HepG2 (cell line): ENCODE measurements around the gene RNF13. TPM values are rescaled to one million over a fixed set of nuclear protein-coding genes. Genes with fewer than 3 reads are reported as not detected.

Source experiments
- ATF4 ChIP-seq, 2 experiments: fragments of 450-650 bp in 1 of 2; sonication (generic) in 1 of 2; formaldehyde crosslinking; IDR thresholded peaks; 2 replicates each; pipeline versions ENCODE4 v1.5.0 to v1.8.0; 2020 to 2022; ENCODE audit warnings: mild to moderate bottlenecking in 1 of 2, missing genetic modification reagents in 1 of 2
- CTCF ChIP-seq: sonication (generic); formaldehyde crosslinking; IDR thresholded peaks from 2 replicates; pipeline ENCODE4 v1.5.0; 2020; ENCODE audit warnings: mild to moderate bottlenecking, missing genetic modification reagents, moderate library complexity
- EP300 ChIP-seq, 3 experiments: sonication (generic) in 1 of 3; formaldehyde crosslinking in 1 of 3; IDR thresholded peaks; 2 replicates each; pipeline versions ENCODE4 v1.5.1 to v1.6.1; 2011 to 2020; ENCODE audit warnings: low read depth in 2 of 3, low read length in 2 of 3, borderline replicate concordance in 1 of 3, improper control_type of control experiment in 1 of 3, mild to moderate bottlenecking in 1 of 3, missing genetic modification reagents in 1 of 3, moderate library complexity in 1 of 3
- MAFK ChIP-seq, 2 experiments: IDR thresholded peaks in 1 of 2; conservative IDR thresholded peaks in 1 of 2; 2 replicates each; pipeline ENCODE4 v1.6.1; 2011; ENCODE audit warnings: improper control_type of control experiment in 2 of 2, low read length in 2 of 2
- NR3C1 ChIP-seq: sonication (generic); formaldehyde crosslinking; IDR thresholded peaks from 2 replicates; pipeline ENCODE4 v1.4.0; 2020; ENCODE audit warnings: missing genetic modification reagents
- NRL ChIP-seq: sonication (generic); formaldehyde crosslinking; IDR thresholded peaks from 2 replicates; pipeline ENCODE4 v1.5.0; 2020; ENCODE audit warnings: missing genetic modification reagents, mild to moderate bottlenecking, moderate library complexity, borderline replicate concordance
- PPARG ChIP-seq: conservative IDR thresholded peaks from 2 replicates; pipeline ENCODE4 v1.6.1; 2016; ENCODE audit warnings: missing biosample characterization, missing genetic modification reagents
- RAD51 ChIP-seq: fragments of 450-650 bp; IDR thresholded peaks from 2 replicates; pipeline ENCODE4 v1.6.1; 2016; ENCODE audit warnings: borderline replicate concordance
- RBM39 ChIP-seq: fragments of 200-400 bp; formaldehyde crosslinking; IDR thresholded peaks from one replicate; pipeline ENCODE4 v1.6.1; 2018; ENCODE audit warnings: antibody characterized with exemption, mild to moderate bottlenecking, low read depth, low read length; ENCODE audit not compliant: poor library complexity, severe bottlenecking
- RFX1 ChIP-seq: fragments of 450-650 bp; IDR thresholded peaks from 2 replicates; pipeline ENCODE4 v1.6.1; 2017
- STAG1 ChIP-seq: sonication (generic); formaldehyde crosslinking; IDR thresholded peaks from 2 replicates; pipeline ENCODE4 v1.4.0; 2020; ENCODE audit warnings: missing genetic modification reagents
- TGIF2 ChIP-seq: IDR thresholded peaks from 2 replicates; pipeline ENCODE4 v1.6.1; 2016; ENCODE audit warnings: control low read depth, missing compliant biosample characterization
- THAP7 ChIP-seq: sonication (generic); formaldehyde crosslinking; IDR thresholded peaks from 2 replicates; pipeline ENCODE4 v1.8.1; 2023; ENCODE audit warnings: mild to moderate bottlenecking, missing genetic modification reagents
- ZNF703 ChIP-seq: sonication (generic); formaldehyde crosslinking; IDR thresholded peaks from 2 replicates; pipeline ENCODE4 v1.5.1; 2020; ENCODE audit warnings: missing genetic modification reagents, mild to moderate bottlenecking, moderate library complexity, borderline replicate concordance
- ZNF800 ChIP-seq: sonication (generic); formaldehyde crosslinking; IDR thresholded peaks from 2 replicates; pipeline ENCODE4 v1.4.0; 2020; ENCODE audit warnings: missing genetic modification reagents
- polyA plus RNA-seq, 8 experiments: library from polyadenylated mRNA; depleted of rRNA in 3 of 8; stranded (reverse) in 7 of 8; unstranded in 1 of 8; fragments of >200 nt; fragmentation: Illumina TruSeq in 4 of 8; extraction: Trizol in 4 of 8; gene quantifications; 2 replicates each; pipeline versions ENCODE4 v1.2.1 to v1.2.3, GENCODE V29; 2011 to 2016; ENCODE audit warnings: low read depth in 4 of 8, missing spikeins in 1 of 8, mixed read lengths in 1 of 8; ENCODE audit not compliant: insufficient read depth in 1 of 8
- total RNA-seq, 5 experiments: library from RNA; depleted of rRNA; stranded (reverse); fragments of >200 nt; fragmentation: Illumina TruSeq; extraction: Trizol; gene quantifications; 2 replicates each; pipeline ENCODE4 v1.2.3, GENCODE V29; 2016; ENCODE audit warnings: low read depth in 1 of 5

RNF13 gene
- total and polyA plus RNA-seq, 2 of the 13 experiments (the other 11 are each of a cell fraction or from before 2014, with no cell fraction given) = 39.8 to 46.0 TPM

DNA sequence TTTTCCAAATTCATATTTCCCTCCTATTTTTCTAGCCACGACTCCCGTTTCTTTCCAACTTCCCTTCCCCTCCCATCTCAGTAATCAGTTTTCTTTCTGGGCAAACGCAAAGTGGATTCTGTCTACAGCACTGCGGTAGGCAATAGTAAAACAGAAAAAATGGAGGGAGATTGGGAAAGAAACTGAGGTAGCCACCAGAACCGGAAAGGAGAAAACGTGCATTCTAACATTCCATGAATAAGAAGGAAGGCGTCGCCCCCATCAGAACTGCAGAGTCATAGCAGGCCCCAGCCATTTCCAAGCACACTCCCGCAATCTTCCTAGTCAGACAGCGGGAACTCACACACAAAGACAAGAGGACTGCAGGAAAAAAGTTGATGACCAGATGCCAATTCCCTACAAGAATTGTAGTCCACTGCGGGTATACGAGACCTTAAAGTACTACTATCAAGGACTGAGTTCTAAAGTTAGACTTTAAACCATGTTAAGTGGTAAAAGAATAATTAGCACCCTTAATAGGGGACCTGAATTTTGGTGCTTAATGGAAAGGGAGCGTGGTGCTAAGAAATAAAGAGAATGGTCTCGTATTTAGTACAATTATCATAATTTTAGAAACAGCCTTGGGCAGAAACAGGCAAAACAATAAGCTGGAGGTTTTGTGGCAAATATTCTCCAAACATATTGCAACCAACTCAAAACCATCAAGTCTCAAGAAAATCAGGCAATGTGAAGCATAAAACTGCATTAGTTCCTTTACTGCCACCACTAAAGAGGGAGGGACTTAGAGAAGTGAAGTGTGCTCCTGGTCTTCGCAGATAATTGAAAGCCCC is 156.3 kb downstream of the RNF13 start (continued):
- TF ChIP-seq ZNF703 (CRISPR knock-in tag) (no peak), RFX1 (no peak), NR3C1 (CRISPR knock-in tag) (no peak), TGIF2 (CRISPR knock-in tag) (peak; percentile 25), NRL (CRISPR knock-in tag) (no peak), EP300 (IDR thresholded peaks at IDR 0.05; ENCODE audit: low read depth in 2 of 2, low read length in 2 of 2) (0 out of 4 replicates have a peak, but pooled peaks have one; percentile 4 to 17), EP300 (CRISPR knock-in tag; IDR thresholded peaks at IDR 0.05; ENCODE audit: borderline replicate concordance) (no peak), STAG1 (CRISPR knock-in tag) (no peak; the same call in 1 of the 2 replicates), ZNF800 (CRISPR knock-in tag) (peak; percentile 39; the same call in 1 of the 2 replicates), RBM39 (no peak), CTCF (CRISPR knock-in tag) (peak; percentile 52), PPARG (CRISPR knock-in tag) (no peak), MAFK (conservative IDR thresholded peaks at IDR 0.05 in 1 of 2, IDR thresholded peaks at IDR 0.05 in 1 of 2; ENCODE audit: low read length in 2 of 2) (peak in 1 of 2 experiments; percentile 43; a peak in 3 of 4 replicates), THAP7 (no peak), ATF4 (CRISPR knock-in tag; IDR thresholded peaks at IDR 0.05) (peak in 1 of 2 experiments; percentile 12; a peak in 1 of 4 replicates), RAD51 (no peak)
